ENCODE results near the gene EML4.

DNA sequence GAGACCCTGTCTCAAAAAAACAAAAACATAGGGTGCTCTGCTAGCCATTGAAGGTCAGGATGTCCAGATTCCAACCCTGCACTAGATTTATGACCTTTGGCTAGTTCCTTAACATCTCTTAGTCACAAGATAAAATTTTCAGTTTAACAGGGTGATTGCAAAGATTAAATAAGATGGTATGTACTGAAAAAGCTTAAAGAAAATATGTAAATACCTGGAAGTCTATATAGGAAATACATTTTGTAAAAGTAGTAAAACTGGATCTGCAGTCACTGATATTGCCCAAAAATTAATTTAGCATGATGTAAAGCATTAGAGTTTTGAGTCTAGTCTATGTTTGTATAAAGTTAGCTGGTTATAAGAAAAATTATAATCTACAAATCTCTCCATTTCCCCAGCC lies 197.3 kb downstream of the EML4 start:
- TF ChIP-seq JUND (CRISPR knock-in tag; IDR thresholded peaks at IDR 0.05): no peak
- TF ChIP-seq MXI1 (IDR thresholded peaks at IDR 0.05; ENCODE audit: borderline replicate concordance, low read depth, low read length): no peak
- no peak for TF ChIP-seq CTCF (CRISPR knock-in tag; IDR thresholded peaks at IDR 0.05)
- TF ChIP-seq ATF3 (CRISPR knock-in tag; IDR thresholded peaks at IDR 0.05): no peak
- TF ChIP-seq DZIP1 (CRISPR knock-in tag; IDR thresholded peaks at IDR 0.05): no peak
- no peak for TF ChIP-seq LRRFIP1 (CRISPR knock-in tag; conservative IDR thresholded peaks at IDR 0.05)
- no peak for TF ChIP-seq ZBTB34 (CRISPR knock-in tag; IDR thresholded peaks at IDR 0.05)

Data from HepG2 (cell line).